GM23248 (cell line): ENCODE data around the gene ACADSB.

Experiments used
- EZH2 ChIP-seq: fragments of 200-600 bp; sonication (generic); IDR thresholded peaks from 2 replicates; pipeline ENCODE4 v1.6.1; 2018; ENCODE audit warnings: antibody characterized with exemption, mild to moderate bottlenecking; ENCODE audit not compliant: insufficient read depth, poor library complexity, severe bottlenecking
- EZH2phosphoT487 ChIP-seq: fragments of 200-600 bp; sonication (generic); IDR thresholded peaks from 2 replicates; pipeline ENCODE4 v1.6.1; 2018; ENCODE audit warnings: antibody characterized with exemption, moderate library complexity, mild to moderate bottlenecking, low read depth; ENCODE audit not compliant: insufficient read depth

- TF ChIP-seq EZH2phosphoT487 (no peak), EZH2 (no peak)
Measured at GRCh38 chr10:123045961-123046731, 37.3 kb downstream of the ACADSB start.
